Progenitor cell of endocrine pancreas (in vitro differentiated cells): ENCODE results near the gene HOXC9. TPM values are rescaled to one million over a fixed set of nuclear protein-coding genes. Genes with fewer than 3 reads are reported as not detected.

ENCODE experiments used
- DNase-seq: peaks from one replicate; pipeline ENCODE4 v3.0.0; 2021; ENCODE audit warnings: low spot score; ENCODE audit not compliant: unreplicated experiment
- H3K27ac Mint-ChIP-seq: 2 replicates; pipeline ENCODE4 v1.8.0; 2021; ENCODE audit warnings: mild to moderate bottlenecking, moderate library complexity, mixed read lengths
- H3K27me3 Mint-ChIP-seq: 2 replicates; pipeline ENCODE4 v1.8.0; 2021; ENCODE audit warnings: mixed read lengths
- H3K36me3 Mint-ChIP-seq: 2 replicates; pipeline ENCODE4 v1.8.0; 2022; ENCODE audit warnings: mixed read lengths; ENCODE audit not compliant: insufficient read depth
- H3K4me1 Mint-ChIP-seq: 2 replicates; pipeline ENCODE4 v1.8.0; 2021; ENCODE audit warnings: low read depth, mixed read lengths
- H3K4me3 Mint-ChIP-seq: 2 replicates; pipeline ENCODE4 v1.8.0; 2021; ENCODE audit warnings: low read depth, mild to moderate bottlenecking, moderate library complexity, mixed read lengths
- H3K9me3 Mint-ChIP-seq: 2 replicates; pipeline ENCODE4 v1.8.0; 2021; ENCODE audit warnings: low read depth, mixed read lengths
- total RNA-seq: library from RNA; stranded (reverse); gene quantifications from 2 replicates; pipeline ENCODE4 v1.2.1, GENCODE V29; 2021
- TF ChIP-seq, protein P1 (sequence below): fragments of 200-600 bp; sonication (generic); IDR thresholded peaks from one replicate; pipeline ENCODE4 v1.5.0; 2021; ENCODE audit warnings: antibody characterized with exemption, mild to moderate bottlenecking; ENCODE audit not compliant: unreplicated experiment

HOXC9 gene
- total RNA-seq, 1 donor from 2014 or later, result not detected

DNA sequence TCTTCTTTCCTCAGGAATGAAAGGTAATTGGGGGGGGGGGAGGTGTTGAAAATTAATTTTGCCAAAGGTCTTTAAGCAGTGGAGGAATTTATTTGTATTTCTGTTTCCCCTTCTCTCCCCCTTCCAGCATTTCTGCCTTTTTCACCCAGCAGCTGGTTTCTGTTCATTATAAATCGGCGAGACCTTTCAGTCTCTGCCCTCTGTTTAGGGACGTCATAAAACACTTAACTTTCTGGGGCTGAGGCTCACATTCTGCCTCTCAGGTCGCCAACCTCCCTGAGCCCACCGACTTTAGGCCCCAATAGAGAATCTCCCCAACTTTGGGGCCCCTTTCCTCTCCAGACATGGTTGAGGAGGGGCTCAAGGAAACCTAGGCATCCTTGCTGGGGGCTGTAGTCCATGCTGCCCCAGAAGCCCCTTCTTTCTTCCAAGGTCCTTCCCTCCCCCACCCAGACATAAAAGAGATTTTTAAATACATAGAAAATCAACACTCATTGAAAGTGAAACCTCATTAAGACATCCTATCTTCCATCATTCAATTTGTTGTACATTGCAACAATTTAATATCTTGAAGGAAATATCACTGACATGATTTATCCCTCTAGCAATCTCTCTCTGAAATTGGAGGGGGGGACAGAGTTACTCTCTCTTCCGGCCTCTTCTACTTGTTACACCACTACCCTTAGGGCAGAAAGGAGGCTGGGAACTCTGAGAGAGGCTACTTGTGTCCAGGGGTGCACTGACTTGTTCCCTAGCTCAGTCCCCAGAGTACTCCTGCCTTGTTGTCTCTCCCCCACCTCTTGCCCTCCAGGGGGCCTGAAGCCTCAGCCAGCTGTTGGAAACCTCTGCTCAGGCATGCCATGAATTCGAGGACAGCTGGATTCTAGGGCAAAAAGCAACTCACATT lies 25.8 kb downstream of the HOXC9 start:
- Mint-ChIP-seq H3K4me1 (peaks cover 9% of the 10 kb centered on the region), H3K27ac (no peak overlapping the region), H3K4me3 (no peak overlapping the region), H3K9me3 (no peaks in the 10 kb centered on the region), H3K36me3 (no peaks in the 10 kb centered on the region), H3K27me3 (peaks cover 95% of the 10 kb centered on the region)
- no peak for DNase-seq
- TF ChIP-seq, protein P1, sequence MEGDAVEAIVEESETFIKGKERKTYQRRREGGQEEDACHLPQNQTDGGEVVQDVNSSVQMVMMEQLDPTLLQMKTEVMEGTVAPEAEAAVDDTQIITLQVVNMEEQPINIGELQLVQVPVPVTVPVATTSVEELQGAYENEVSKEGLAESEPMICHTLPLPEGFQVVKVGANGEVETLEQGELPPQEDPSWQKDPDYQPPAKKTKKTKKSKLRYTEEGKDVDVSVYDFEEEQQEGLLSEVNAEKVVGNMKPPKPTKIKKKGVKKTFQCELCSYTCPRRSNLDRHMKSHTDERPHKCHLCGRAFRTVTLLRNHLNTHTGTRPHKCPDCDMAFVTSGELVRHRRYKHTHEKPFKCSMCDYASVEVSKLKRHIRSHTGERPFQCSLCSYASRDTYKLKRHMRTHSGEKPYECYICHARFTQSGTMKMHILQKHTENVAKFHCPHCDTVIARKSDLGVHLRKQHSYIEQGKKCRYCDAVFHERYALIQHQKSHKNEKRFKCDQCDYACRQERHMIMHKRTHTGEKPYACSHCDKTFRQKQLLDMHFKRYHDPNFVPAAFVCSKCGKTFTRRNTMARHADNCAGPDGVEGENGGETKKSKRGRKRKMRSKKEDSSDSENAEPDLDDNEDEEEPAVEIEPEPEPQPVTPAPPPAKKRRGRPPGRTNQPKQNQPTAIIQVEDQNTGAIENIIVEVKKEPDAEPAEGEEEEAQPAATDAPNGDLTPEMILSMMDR, result no peak

DNA sequence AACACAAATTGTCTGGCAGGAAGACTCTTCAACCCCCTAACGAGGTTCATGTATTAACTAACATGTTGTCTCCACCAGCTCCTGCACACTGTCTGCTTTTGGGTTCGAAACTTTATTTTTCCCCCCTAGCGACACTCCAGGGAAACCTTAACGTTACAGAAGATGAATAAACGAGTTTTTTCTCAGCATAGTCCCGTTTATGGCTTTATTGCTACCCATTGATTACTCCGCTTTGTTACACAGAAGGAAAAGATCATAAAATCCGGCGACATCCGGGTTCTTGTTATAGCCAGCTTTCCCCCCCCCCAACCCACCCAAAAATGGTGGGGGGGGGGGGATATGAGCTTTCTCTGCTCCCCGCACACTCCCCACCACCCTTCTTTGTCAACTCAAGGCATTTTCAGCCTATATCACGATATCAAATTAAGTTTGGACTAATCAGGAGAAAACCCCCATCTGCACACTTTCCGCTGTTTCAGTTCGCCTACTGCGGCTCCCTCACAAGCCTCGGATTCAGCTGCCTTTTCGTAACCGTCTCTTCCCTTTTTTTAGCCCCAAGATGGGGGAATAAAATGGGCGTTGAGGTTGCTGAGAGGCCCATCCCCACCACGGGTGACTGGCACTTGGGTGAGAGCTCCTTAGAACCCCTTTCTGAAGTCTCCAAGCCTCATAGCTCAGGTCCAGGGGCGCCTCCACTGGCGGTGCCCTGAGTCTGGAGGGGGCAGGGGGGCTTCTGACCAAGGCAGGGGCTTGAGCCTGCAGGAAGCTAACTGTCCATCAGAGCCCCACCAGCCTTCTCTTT lies 26.9 kb downstream of the HOXC9 start:
- Mint-ChIP-seq H3K27ac (peak overlapping the region; percentile 71), H3K9me3 (no peaks in the 10 kb centered on the region), H3K4me3 (no peak overlapping the region), H3K4me1 (peaks cover 12% of the 10 kb centered on the region), H3K27me3 (peaks cover 95% of the 10 kb centered on the region), H3K36me3 (no peaks in the 10 kb centered on the region)
- no peak for DNase-seq
- TF ChIP-seq, protein P1, result no peak

DNA sequence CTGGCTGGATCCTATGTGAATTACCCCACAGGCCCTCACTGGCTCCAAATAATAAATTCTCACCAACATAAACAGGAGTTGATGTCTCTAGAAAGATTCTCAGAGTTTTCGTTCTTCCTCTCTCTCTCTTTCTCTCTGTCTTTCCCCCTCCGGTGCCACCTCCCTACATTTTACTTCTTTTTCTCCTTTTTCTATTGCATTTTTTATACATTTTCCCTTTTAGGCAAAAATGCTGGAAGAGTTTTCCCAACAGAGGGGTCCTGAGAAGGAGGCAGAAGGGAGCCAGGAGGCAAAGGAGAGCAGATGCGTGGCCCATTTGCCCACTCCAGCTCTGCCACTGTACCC lies 27.5 kb downstream of the HOXC9 start:
- H3K9me3 Mint-ChIP-seq, result no peaks in the 10 kb centered on the region
- TF ChIP-seq, protein P1, result no peak
- no peak overlapping the region for H3K4me3 Mint-ChIP-seq
- peaks cover 12% of the 10 kb centered on the region for H3K4me1 Mint-ChIP-seq
- H3K27me3 Mint-ChIP-seq, result peaks cover 95% of the 10 kb centered on the region
- no peak overlapping the region for H3K27ac Mint-ChIP-seq
- no peak for DNase-seq
- H3K36me3 Mint-ChIP-seq, result no peaks in the 10 kb centered on the region

DNA sequence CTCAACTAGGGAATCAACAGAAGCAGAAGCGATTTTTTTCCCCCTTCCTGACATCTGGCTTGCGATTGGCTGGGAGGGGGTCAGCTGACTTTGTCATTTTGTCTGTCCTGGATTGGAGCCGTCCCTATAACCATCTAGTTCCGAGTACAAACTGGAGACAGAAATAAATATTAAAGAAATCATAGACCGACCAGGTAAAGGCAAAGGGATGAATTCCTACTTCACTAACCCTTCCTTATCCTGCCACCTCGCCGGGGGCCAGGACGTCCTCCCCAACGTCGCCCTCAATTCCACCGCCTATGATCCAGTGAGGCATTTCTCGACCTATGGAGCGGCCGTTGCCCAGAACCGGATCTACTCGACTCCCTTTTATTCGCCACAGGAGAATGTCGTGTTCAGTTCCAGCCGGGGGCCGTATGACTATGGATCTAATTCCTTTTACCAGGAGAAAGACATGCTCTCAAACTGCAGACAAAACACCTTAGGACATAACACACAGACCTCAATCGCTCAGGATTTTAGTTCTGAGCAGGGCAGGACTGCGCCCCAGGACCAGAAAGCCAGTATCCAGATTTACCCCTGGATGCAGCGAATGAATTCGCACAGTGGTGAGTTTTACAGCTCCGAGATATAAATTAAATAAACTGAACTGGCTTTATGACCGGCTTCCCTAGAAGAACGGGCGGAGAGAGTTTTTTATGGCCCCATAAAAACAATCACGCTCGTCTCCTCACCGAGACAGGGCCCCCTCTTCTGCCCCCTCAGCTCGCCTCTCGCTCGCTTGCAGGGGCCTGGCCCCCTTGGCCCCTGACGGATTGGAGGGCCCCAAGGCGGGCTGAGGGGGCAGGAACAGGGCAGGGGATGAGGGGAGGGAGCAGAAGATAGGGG lies 28.6 kb downstream of the HOXC9 start, which contains the start of gene HOXC6:
TSS of gene HOXC6 (plus strand) at position 127 of the 888 bp plus-strand sequence. CDS start at position 209, 82 bp downstream.
- TF ChIP-seq, protein P1, result no peak
- H3K4me3 Mint-ChIP-seq, result no peak within 1 kb of the TSS
- no peak for DNase-seq
- H3K36me3 Mint-ChIP-seq, result no peaks in the 10 kb centered on the region
- peaks cover 90% of the 10 kb centered on the region for H3K27me3 Mint-ChIP-seq
- no peaks in the 10 kb centered on the region for H3K9me3 Mint-ChIP-seq
- H3K27ac Mint-ChIP-seq, result peak within 1 kb of the TSS; percentile 69
- H3K4me1 Mint-ChIP-seq, result peaks cover 16% of the 10 kb centered on the region
